Thyroid gland (tissue), 4 donors: ENCODE measurements around the gene PIP4K2C.

Experiments used
- CTCF ChIP-seq, 6 experiments: fragments of 200-600 bp in 3 of 6; fragments of 450-650 bp in 3 of 6; sonication (generic) in 3 of 6; IDR thresholded peaks; one replicate each; pipeline ENCODE4 v1.5.1; 2016 to 2019; ENCODE audit warnings: antibody characterized with exemption in 6 of 6, mild to moderate bottlenecking in 2 of 6, inconsistent platforms in 1 of 6, moderate library complexity in 1 of 6
- POLR2A ChIP-seq, 2 donors: fragments of 450-650 bp; IDR thresholded peaks; one replicate each; pipeline ENCODE4 v1.6.1; 2017; ENCODE audit warnings: antibody characterized with exemption in 2 of 2, mild to moderate bottlenecking in 2 of 2, moderate library complexity in 1 of 2

DNA sequence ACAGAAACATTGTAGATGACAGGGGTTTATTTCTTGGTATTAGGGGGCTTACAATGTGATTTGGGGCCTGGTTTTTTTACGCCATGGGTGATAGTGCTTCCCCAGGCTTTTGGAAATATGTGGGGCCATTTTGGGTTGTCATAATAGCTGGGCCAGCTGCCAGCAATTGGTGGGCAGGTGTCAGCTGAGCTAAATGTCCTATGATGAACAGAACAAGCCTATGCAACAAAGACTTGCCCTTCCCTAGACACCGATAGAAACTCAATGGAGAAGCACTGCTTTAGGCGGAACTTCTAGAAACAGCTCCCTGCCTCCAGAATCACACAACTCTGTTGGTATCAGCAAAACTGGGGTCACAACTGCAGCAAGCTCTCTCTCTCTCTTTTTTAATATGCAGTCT is 47.1 kb downstream of the PIP4K2C start:
- TF ChIP-seq CTCF (IDR thresholded peaks at IDR 0.05) (no peak), POLR2A (IDR thresholded peaks at IDR 0.05) (no peak)
